ENCODE data around the gene RAP2C. TPM values are rescaled to one million over a fixed set of nuclear protein-coding genes. Genes with fewer than 3 reads are reported as not detected.

RAP2C gene
- total and polyA plus RNA-seq, 2 experiments from 2014 or later: 14.5 to 25.0 TPM

- TF ChIP-seq ZNF462 (CRISPR knock-in tag; IDR thresholded peaks at IDR 0.05) (no peak), JUNB (IDR thresholded peaks at IDR 0.05; ENCODE audit: unreplicated experiment) (no peak)
Observed at GRCh38 chrX:132231587-132231986, 12.3 kb upstream of the RAP2C start (continued).

GRCh38 chrX:132227383-132228112 lies 8.3 kb upstream of the RAP2C start:
- Mint-ChIP-seq H3K4me3 (no peak overlapping the region), H3K9me3 (no peaks in the 10 kb centered on the region; the same call in 2 of the 3 replicates), H3K27me3 (ENCODE audit: insufficient read depth, low read depth, poor library complexity) (peaks cover 4% of the 10 kb centered on the region), H3K4me1 (no peaks in the 10 kb centered on the region; the same call in 2 of the 3 replicates), H3K36me3 (ENCODE audit: low read depth) (no peaks in the 10 kb centered on the region), H3K27ac (no peak overlapping the region)
- H3K36me3 ChIP-seq (ENCODE audit: insufficient read depth): no peaks in the 10 kb centered on the region
- ATAC-seq: no peak
- H3F3A ChIP-seq (replicated peaks; ENCODE audit: low read depth): no peaks in the 10 kb centered on the region
- no peak overlapping the region for H3K4me3 ChIP-seq
- no peaks in the 10 kb centered on the region for H3K27me3 ChIP-seq (ENCODE audit: insufficient read depth)
- no peak overlapping the region for H2AFZ ChIP-seq
- H3K9me2 ChIP-seq (ENCODE audit: insufficient read depth): no peaks in the 10 kb centered on the region
- H3K4me1 ChIP-seq (ENCODE audit: insufficient read depth): no peaks in the 10 kb centered on the region; the same call in 1 of the 2 replicates
- DNase-seq (ENCODE audit: low spot score): no peak
- no peak overlapping the region for H3K27ac ChIP-seq (ENCODE audit: low read depth)
- H3K79me2 ChIP-seq (replicated peaks; ENCODE audit: insufficient read depth): no peaks in the 10 kb centered on the region
- no peak overlapping the region for H3K4me2 ChIP-seq
- H4K20me1 ChIP-seq (replicated peaks; ENCODE audit: insufficient read depth): no peaks in the 10 kb centered on the region
- TF ChIP-seq ZNF114 (CRISPR knock-in tag; IDR thresholded peaks at IDR 0.05) (no peak), CTCF (conservative IDR thresholded peaks at IDR 0.05; ENCODE audit: low read depth in 2 of 2) (no peak), ETS1 (IDR thresholded peaks at IDR 0.05) (no peak), JUNB (IDR thresholded peaks at IDR 0.05; ENCODE audit: unreplicated experiment) (no peak), REST (IDR thresholded peaks at IDR 0.05; ENCODE audit: unreplicated experiment) (no peak), STAT1 (IDR thresholded peaks at IDR 0.05; ENCODE audit: unreplicated experiment) (no peak), CREB1 (CRISPR knock-in tag; IDR thresholded peaks at IDR 0.05; ENCODE audit: low read depth) (no peak), EZH2phosphoT487 (IDR thresholded peaks at IDR 0.05; ENCODE audit: unreplicated experiment) (no peak), POLR2AphosphoS5 (IDR thresholded peaks at IDR 0.05; ENCODE audit: low read depth) (no peak), NANOG (IDR thresholded peaks at IDR 0.05; ENCODE audit: borderline replicate concordance) (no peak), EZH2 (IDR thresholded peaks at IDR 0.05; ENCODE audit: low read depth, unreplicated experiment) (no peak)

Measured in GM23338 (cell line).